ENCODE data around the gene YDJC. TPM values are rescaled to one million over a fixed set of nuclear protein-coding genes. Genes with fewer than 3 reads are reported as not detected.

Gene YDJC
- total and polyA plus RNA-seq, 9 of the 15 experiments (the other 6 are each of a cell fraction or from before 2014, with no cell fraction given), result 13.5 to 871 (median 164) TPM

- TF ChIP-seq SIX5 (IDR thresholded peaks at IDR 0.05; ENCODE audit: borderline replicate concordance in 1 of 2, insufficient read depth in 1 of 2, low read depth in 1 of 2, low read length in 2 of 2) (no peak), ZBTB1 (CRISPR knock-in tag; IDR thresholded peaks at IDR 0.05; ENCODE audit: borderline replicate concordance, low read depth) (peak; percentile 63; the same call in 1 of the 2 replicates), ZBTB49 (CRISPR knock-in tag; IDR thresholded peaks at IDR 0.05; ENCODE audit: borderline replicate concordance) (no peak), ZFP30 (CRISPR knock-in tag; IDR thresholded peaks at IDR 0.05; ENCODE audit: borderline replicate concordance) (no peak), SP1 (CRISPR knock-in tag; IDR thresholded peaks at IDR 0.05) (no peak), YY1 (IDR thresholded peaks at IDR 0.05; ENCODE audit: borderline replicate concordance in 1 of 3, control insufficient read depth in 1 of 3, extremely low read depth in 1 of 3, insufficient read depth in 3 of 3, insufficient read length in 1 of 3, insufficient replicate concordance in 2 of 3, low read depth in 1 of 3, low read length in 2 of 3) (no peak), CTCF (IDR thresholded peaks at IDR 0.05 in 2 of 3, conservative IDR thresholded peaks at IDR 0.05 in 1 of 3; ENCODE audit: insufficient read depth in 2 of 3, low read depth in 1 of 3, low read length in 3 of 3) (0 out of 6 replicates have a peak, but pooled peaks of 1 of the 3 experiments have one; percentile 8), HDAC8 (tag; IDR thresholded peaks at IDR 0.05) (no peak), CREB1 (IDR thresholded peaks at IDR 0.05) (no peak; the same call in 1 of the 2 replicates), CREB1 (CRISPR knock-in tag; IDR thresholded peaks at IDR 0.05) (no peak), SPI1 (IDR thresholded peaks at IDR 0.05; ENCODE audit: borderline replicate concordance, low read depth, low read length) (no peak), ZHX1 (conservative IDR thresholded peaks at IDR 0.05; ENCODE audit: low read length) (0 out of 2 replicates have a peak, but pooled peaks have one; percentile 81), TCF7L2 (IDR thresholded peaks at IDR 0.05; ENCODE audit: low read depth, low read length) (no peak), RCOR1 (IDR thresholded peaks at IDR 0.05; ENCODE audit: borderline replicate concordance in 1 of 2, low read depth in 2 of 2, low read length in 2 of 2) (peak in 1 of 2 experiments; percentile 57; a peak in 3 of 4 replicates), HIVEP1 (CRISPR knock-in tag; IDR thresholded peaks at IDR 0.05) (no peak), ZNF253 (CRISPR knock-in tag; conservative IDR thresholded peaks at IDR 0.05) (no peak)
- TF ChIP-seq, protein P1, sequence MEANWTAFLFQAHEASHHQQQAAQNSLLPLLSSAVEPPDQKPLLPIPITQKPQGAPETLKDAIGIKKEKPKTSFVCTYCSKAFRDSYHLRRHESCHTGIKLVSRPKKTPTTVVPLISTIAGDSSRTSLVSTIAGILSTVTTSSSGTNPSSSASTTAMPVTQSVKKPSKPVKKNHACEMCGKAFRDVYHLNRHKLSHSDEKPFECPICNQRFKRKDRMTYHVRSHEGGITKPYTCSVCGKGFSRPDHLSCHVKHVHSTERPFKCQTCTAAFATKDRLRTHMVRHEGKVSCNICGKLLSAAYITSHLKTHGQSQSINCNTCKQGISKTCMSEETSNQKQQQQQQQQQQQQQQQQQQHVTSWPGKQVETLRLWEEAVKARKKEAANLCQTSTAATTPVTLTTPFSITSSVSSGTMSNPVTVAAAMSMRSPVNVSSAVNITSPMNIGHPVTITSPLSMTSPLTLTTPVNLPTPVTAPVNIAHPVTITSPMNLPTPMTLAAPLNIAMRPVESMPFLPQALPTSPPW (CRISPR knock-in tag; IDR thresholded peaks at IDR 0.05), result no peak
These were observed 23.0 kb downstream of the YDJC start (continued) for GRCh38 chr22:21606775-21607174.

Measured in K562 (cell line).